NCI-H128 (cell line): ENCODE results near the gene NOS3.
"Not testable (repeated sequence)": the region's sequence is repeated elsewhere in the genome, so short reads cannot be mapped to it uniquely, and the experiment has no call there.

ENCODE experiments used
- DNase-seq: peaks from one replicate; lab custom pipeline; 2025; ENCODE audit not compliant: unreplicated experiment; lab: John Stamatoyannopoulos, UW

NOS3 gene

DNA sequence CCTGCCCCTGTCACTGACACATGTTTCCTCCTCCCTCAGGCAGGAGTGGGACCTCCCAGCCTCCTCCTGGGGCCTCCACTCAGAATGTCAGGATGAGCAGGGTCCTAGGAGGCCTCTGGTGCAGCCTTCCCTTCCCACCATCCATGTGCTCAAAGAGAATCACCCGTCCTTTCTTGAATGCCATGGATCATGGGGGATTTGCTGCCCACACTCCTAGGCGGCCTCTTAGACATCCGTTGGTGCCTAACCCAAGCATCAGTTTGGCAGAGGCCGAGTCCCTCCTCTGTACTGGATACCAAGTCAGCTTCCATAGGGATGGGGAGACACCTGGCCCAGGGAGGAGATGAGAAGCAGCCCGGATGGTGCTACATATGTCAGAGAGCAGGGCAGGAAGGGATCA lies 7.0 kb downstream of the NOS3 start:
- no peak for DNase-seq

- DNase-seq: no peak
These were observed 7.5 kb downstream of the NOS3 start for GRCh38 chr7:150998341-150998740.

DNA sequence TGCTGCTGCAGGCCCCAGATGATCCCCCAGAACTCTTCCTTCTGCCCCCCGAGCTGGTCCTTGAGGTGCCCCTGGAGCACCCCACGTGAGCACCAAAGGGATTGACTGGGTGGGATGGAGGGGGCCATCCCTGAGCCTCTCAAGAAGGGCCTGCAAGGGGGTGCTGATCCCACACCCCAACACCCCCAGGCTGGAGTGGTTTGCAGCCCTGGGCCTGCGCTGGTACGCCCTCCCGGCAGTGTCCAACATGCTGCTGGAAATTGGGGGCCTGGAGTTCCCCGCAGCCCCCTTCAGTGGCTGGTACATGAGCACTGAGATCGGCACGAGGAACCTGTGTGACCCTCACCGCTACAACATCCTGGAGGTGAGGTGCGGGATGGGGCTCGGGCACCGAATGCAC lies 8.2 kb downstream of the NOS3 start:
- DNase-seq: no peak

- DNase-seq: no peak
These were observed 8.8 kb downstream of the NOS3 start for GRCh38 chr7:150999497-151000230.

- DNase-seq: no peak
These were observed 10.2 kb downstream of the NOS3 start for GRCh38 chr7:151000897-151001495.

- no peak for DNase-seq
These were observed 10.7 kb downstream of the NOS3 start for GRCh38 chr7:151001546-151001945.

- DNase-seq: no peak
These were observed 12.8 kb downstream of the NOS3 start for GRCh38 chr7:151003572-151003971.

GRCh38 chr7:151005566-151005965 lies 14.7 kb downstream of the NOS3 start:
- DNase-seq: no peak

GRCh38 chr7:151006590-151007300 lies 15.9 kb downstream of the NOS3 start:
- no peak for DNase-seq

GRCh38 chr7:151007469-151007898 lies 16.7 kb downstream of the NOS3 start:
- no peak for DNase-seq

- no peak for DNase-seq
These were observed 17.3 kb downstream of the NOS3 start for GRCh38 chr7:151008143-151008510.

DNA sequence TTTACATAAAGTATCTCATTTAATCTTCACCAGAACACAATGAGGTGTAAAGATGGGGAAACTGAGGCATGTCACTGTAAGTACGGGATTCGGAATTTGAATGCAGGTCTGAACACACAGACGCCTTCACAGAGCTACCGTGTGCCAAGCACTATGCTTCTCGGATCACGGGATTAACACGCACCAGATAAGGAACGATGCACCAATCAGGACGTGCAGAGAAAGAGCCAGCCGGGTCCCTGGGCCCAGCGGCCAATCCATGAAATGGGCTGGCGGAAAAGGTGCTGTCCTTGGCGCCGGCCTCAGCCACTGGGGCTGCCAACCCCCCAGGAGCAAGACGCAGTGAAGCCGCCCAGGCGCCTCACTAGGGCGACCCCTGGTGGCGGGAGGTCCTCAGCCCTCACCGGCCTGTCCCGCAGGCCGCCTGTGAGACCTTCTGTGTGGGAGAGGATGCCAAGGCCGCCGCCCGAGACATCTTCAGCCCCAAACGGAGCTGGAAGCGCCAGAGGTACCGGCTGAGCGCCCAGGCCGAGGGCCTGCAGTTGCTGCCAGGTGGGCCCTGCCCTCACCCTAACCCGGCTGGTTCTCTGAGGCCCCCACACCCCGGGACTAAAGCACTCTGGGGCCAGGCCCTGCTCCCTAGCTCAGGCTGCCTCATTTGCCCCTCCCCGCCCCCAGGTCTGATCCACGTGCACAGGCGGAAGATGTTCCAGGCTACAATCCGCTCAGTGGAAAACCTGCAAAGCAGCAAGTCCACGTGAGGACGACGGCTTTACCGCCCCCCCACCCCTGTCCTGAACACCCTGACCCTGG lies 17.9 kb downstream of the NOS3 start:
- DNase-seq: no peak

GRCh38 chr7:151009327-151010036 lies 18.7 kb downstream of the NOS3 start:
- DNase-seq: no peak

GRCh38 chr7:151010037-151010306 lies 19.2 kb downstream of the NOS3 start:
- DNase-seq: no peak

DNA sequence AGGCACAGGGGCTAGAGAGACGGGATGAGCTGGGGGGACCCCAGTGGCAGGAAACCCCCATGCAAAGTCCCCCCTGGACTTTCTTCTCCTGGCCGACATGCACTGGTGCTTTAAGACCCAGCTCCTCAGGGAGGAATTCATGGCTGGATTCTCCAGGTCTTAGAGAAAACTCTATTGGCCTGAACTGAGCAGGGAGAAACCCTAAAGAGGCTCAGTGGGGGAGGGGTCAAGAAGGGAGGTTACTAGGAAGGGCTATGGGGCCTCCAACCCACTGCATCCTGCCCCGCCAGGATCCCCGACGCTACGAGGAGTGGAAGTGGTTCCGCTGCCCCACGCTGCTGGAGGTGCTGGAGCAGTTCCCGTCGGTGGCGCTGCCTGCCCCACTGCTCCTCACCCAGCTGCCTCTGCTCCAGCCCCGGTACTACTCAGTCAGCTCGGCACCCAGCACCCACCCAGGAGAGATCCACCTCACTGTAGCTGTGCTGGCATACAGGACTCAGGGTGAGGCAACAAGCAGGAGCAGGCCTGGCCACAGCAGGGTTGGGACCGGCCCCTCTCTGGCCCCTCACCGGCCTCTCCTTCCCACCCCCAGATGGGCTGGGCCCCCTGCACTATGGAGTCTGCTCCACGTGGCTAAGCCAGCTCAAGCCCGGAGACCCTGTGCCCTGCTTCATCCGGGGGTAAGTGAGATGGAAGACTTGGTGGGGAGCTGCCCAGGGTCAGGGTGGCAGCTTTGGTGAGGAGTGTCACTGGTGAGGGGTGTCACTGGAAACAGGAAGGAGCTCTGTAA lies 19.7 kb downstream of the NOS3 start:
- no peak for DNase-seq

GRCh38 chr7:151011097-151011409 lies 20.2 kb downstream of the NOS3 start:
- DNase-seq: no peak

DNA sequence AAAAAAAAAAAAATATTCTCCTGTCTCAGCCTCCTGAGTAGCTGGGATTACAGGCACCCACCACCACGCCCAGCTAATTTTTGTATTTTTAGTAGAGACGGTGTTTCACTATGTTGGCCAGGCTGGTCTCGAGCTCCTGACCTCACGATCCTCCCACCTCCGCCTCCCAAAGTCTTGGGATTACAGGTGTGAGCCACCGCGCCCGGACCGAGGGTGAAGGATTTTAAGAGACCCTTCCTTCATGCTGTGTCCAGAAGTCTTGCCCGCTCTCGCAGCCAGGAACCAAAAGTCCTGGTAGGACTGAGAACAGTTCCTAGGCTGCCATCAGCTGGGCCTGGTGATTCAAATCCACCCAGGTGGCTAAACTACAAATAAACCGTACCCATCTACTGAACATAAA lies 20.8 kb downstream of the NOS3 start:
- DNase-seq: not testable (repeated sequence)

DNA sequence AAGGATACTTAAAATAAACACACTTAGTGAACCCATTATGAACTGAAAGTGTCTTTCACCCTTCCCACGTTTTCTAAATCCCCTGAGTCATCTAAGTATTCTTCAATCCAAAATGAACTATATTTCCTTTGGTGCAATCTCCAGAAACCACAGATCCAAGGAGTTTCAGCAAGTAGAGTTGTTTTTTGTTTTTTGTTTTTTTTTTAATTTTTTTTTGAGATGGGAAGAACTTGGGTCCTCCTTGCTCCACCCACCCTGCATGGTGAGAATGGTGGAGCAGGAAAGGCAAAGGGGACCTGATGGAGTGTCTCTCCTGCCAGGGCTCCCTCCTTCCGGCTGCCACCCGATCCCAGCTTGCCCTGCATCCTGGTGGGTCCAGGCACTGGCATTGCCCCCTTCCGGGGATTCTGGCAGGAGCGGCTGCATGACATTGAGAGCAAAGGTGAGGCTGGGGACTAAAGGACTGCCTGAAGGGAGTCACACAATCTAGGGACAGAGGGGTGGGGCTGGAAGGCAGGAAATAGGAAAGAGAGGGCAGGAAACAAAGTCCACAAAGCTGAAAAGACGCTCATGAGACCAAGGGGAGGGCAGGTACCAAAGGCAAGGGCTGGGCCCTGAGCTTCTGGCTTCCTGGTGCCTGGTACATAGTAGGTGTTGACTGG lies 21.3 kb downstream of the NOS3 start:
- no peak for DNase-seq

DNA sequence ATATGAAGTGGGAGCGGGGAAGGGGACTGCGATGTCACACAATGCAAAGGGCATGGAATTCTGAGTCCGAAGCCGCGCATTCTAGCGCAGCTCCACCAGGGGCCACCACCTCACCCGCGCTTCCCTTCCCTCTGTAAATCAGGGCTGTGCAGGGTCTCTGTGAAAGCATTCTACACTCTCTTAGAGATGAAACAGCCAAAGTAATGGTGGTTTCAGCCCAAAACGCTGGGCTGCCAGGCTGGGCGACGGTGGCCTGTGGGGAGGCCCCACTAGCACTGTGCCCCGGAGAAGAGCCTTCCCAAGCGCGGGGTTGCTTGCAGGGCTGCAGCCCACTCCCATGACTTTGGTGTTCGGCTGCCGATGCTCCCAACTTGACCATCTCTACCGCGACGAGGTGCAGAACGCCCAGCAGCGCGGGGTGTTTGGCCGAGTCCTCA lies 22.1 kb downstream of the NOS3 start:
- no peak for DNase-seq

DNA sequence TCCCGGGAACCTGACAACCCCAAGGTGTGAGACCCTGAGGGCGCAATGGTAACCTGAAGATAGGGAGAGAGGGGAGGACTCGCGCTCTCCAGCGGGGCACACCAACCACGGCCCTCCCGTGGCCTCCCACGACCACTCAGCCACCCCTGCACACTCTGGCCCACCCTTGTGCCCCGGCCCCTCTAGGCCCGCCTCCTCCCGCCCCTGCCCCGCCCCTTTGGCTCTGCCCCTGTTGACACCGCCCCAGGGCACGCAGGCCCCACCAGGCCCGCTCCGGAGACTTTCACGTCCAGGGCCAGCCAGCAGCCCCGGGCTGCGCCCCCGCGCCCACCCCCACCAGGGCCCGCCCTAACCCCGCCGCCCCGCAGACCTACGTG lies 22.5 kb downstream of the NOS3 start:
- no peak for DNase-seq
